Hepatocyte (in vitro differentiated cells): Measurements from ENCODE around the gene CTNND2.

ENCODE experiments used
- CTCF ChIP-seq: fragments of 200-600 bp; sonication (generic); IDR thresholded peaks from 2 replicates; pipeline ENCODE4 v1.5.1; 2016; ENCODE audit warnings: antibody characterized with exemption, mild to moderate bottlenecking; ENCODE audit not compliant: poor library complexity
- EZH2 ChIP-seq: fragments of 200-600 bp; sonication (generic); IDR thresholded peaks from 2 replicates; pipeline ENCODE4 v1.6.1; 2016; ENCODE audit warnings: antibody characterized with exemption, mild to moderate bottlenecking, borderline replicate concordance
- EZH2phosphoT487 ChIP-seq: fragments of 200-600 bp; sonication (generic); IDR thresholded peaks from one replicate; pipeline ENCODE4 v1.6.1; 2018; ENCODE audit warnings: antibody characterized with exemption, mild to moderate bottlenecking, low read depth, moderate library complexity; ENCODE audit not compliant: unreplicated experiment, severe bottlenecking

- TF ChIP-seq CTCF (no peak), EZH2 (no peak), EZH2phosphoT487 (no peak)
Measured at GRCh38 chr5:11398728-11399127, 505.5 kb downstream of the CTNND2 start.
